ENCODE measurements around the gene MYOM1. TPM values are rescaled to one million over a fixed set of nuclear protein-coding genes. Genes with fewer than 3 reads are reported as not detected.

MYOM1 gene
- total and polyA plus RNA-seq, 2 donors (not counting 3 experiments of a cell fraction or from before 2014, with no cell fraction given) = 0.08 TPM; not detected in 1

DNA sequence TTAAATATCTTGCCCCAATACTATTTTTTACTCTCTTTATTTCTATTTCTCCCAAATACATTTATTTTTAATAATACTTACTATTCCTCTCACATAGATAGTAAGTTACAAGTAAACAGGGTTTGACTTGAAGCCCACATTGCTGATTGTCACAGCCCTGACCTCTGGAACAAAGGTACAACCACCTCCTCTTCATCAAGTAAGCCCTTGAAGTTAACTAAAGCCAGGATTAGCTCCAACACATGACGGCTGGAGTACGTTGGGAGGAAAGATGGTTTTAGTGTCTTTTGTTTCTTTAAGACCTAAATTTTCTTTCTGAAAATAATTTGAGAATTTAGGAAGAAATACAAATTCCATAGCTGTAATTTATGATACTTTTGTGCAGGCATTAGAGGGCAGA, 949 bp downstream of the MYOM1 start:
- H3K4me1 ChIP-seq (ENCODE audit: control insufficient read depth, extremely low read depth, insufficient read depth, low read length) = no peaks in the 10 kb centered on the region
- CTCF ChIA-PET = interaction anchor here (1.0 to 1.2 kb wide), 4 partner anchors 10 to 91 kb away, joined by 3 read pairs; no protein-coding TSS in a partner anchor
- intact Hi-C loops (cut with micrococcal nuclease) (no loop called here), dilution Hi-C loops (cut with MboI; ENCODE audit: extremely low pct_ligation_motif_present, low sequenced_read_pairs) (no loop called here)
- POLR2A ChIA-PET = no interaction called here
- H4K20me1 ChIP-seq (replicated peaks; ENCODE audit: control insufficient read depth, extremely low read depth, insufficient read depth, low read length) = no peaks in the 10 kb centered on the region
- no peaks in the 10 kb centered on the region for H3K36me3 ChIP-seq (ENCODE audit: control insufficient read depth in 2 of 2, extremely low read depth in 1 of 2, insufficient read depth in 2 of 2, low read length in 2 of 2)
- H3K27ac ChIP-seq (ENCODE audit: insufficient read depth, low read depth, low read length) = no peak overlapping the region
- H2AFZ ChIP-seq (ENCODE audit: low read depth, low read length) = no peak overlapping the region
- H3K27me3 ChIP-seq (ENCODE audit: control insufficient read depth in 2 of 2, insufficient read depth in 2 of 2, low read length in 2 of 2) = peaks cover 3 to 4% of the 10 kb centered on the region in 2 experiments
- TF ChIP-seq POLR2A (IDR thresholded peaks at IDR 0.05; ENCODE audit: low read depth, low read length) (no peak), GATA2 (IDR thresholded peaks at IDR 0.05; ENCODE audit: insufficient read depth, insufficient read length, low read depth, low read length) (no peak), JUN (IDR thresholded peaks at IDR 0.05; ENCODE audit: borderline replicate concordance, insufficient read depth, insufficient read length, low read depth) (no peak), MYC (IDR thresholded peaks at IDR 0.05; ENCODE audit: low read depth, low read length) (no peak), EZH2 (IDR thresholded peaks at IDR 0.05; ENCODE audit: borderline replicate concordance, low read depth, low read length, severe bottlenecking) (no peak), POLR2AphosphoS5 (IDR thresholded peaks at IDR 0.05; ENCODE audit: insufficient read depth, low read depth, low read length) (no peak), FOS (IDR thresholded peaks at IDR 0.05; ENCODE audit: borderline replicate concordance, insufficient read depth, low read length) (no peak)
- TF ChIP-seq, protein P1, sequence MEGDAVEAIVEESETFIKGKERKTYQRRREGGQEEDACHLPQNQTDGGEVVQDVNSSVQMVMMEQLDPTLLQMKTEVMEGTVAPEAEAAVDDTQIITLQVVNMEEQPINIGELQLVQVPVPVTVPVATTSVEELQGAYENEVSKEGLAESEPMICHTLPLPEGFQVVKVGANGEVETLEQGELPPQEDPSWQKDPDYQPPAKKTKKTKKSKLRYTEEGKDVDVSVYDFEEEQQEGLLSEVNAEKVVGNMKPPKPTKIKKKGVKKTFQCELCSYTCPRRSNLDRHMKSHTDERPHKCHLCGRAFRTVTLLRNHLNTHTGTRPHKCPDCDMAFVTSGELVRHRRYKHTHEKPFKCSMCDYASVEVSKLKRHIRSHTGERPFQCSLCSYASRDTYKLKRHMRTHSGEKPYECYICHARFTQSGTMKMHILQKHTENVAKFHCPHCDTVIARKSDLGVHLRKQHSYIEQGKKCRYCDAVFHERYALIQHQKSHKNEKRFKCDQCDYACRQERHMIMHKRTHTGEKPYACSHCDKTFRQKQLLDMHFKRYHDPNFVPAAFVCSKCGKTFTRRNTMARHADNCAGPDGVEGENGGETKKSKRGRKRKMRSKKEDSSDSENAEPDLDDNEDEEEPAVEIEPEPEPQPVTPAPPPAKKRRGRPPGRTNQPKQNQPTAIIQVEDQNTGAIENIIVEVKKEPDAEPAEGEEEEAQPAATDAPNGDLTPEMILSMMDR (IDR thresholded peaks at IDR 0.05; ENCODE audit: extremely low read depth in 1 of 2, insufficient read depth in 1 of 2, low read depth in 1 of 2, low read length in 2 of 2) = no peak
- TF ChIP-seq, protein P2, sequence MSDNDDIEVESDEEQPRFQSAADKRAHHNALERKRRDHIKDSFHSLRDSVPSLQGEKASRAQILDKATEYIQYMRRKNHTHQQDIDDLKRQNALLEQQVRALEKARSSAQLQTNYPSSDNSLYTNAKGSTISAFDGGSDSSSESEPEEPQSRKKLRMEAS (IDR thresholded peaks at IDR 0.05; ENCODE audit: insufficient read depth, insufficient read length) = no peak
- H3K79me2 ChIP-seq (ENCODE audit: control insufficient read depth, insufficient read depth, low read length) = no peaks in the 10 kb centered on the region
- no peaks in the 10 kb centered on the region for H3K9me3 ChIP-seq (replicated peaks; ENCODE audit: control insufficient read depth, insufficient read depth, low read length)
- no peak for DNase-seq (ENCODE audit: low read depth, low spot score)
- FAIRE-seq = no peak
- no TSS peak for BruUV-seq (replicated peaks)
- H3K9ac ChIP-seq (replicated peaks; ENCODE audit: extremely low read depth, insufficient read depth, low read length) = no peak overlapping the region
- H3K4me2 ChIP-seq (ENCODE audit: insufficient read depth, low read length) = no peak overlapping the region
- H3K9me1 ChIP-seq (replicated peaks; ENCODE audit: control insufficient read depth, extremely low read depth, insufficient read depth, low read length) = no peaks in the 10 kb centered on the region
- H3K4me3 ChIP-seq (replicated peaks in 1 of 3; ENCODE audit: insufficient read depth in 1 of 3, low read depth in 1 of 3, low read length in 3 of 3) = no peak overlapping the region
